Smooth muscle cell (in vitro differentiated cells): ENCODE results near the gene MRPL14. TPM values are rescaled to one million over a fixed set of nuclear protein-coding genes. Genes with fewer than 3 reads are reported as not detected.
"Not testable (repeated sequence)": the region's sequence is repeated elsewhere in the genome, so short reads cannot be mapped to it uniquely, and the experiment has no call there.

ENCODE experiments used
- DNase-seq: peaks from one replicate; lab custom pipeline; 2025; ENCODE audit not compliant: unreplicated experiment; lab: John Stamatoyannopoulos, UW
- H2AFZ ChIP-seq: fragments of 200-600 bp; sonication (generic); 2 replicates; pipeline ENCODE4 v1.6.0; 2016; ENCODE audit warnings: antibody characterized with exemption, low read depth, mild to moderate bottlenecking
- H3F3A ChIP-seq: fragments of 200-600 bp; sonication (generic); 2 replicates; pipeline ENCODE4 v1.6.0; 2017; ENCODE audit warnings: antibody characterized with exemption, low read depth
- H3K27ac ChIP-seq: fragments of 200-600 bp; sonication (generic); 2 replicates; pipeline ENCODE4 v1.5.1; 2016; ENCODE audit warnings: low read depth, mild to moderate bottlenecking
- H3K27me3 ChIP-seq: fragments of 200-600 bp; sonication (generic); 2 replicates; pipeline ENCODE4 v1.6.1; 2016; ENCODE audit warnings: low read depth, mild to moderate bottlenecking
- H3K36me3 ChIP-seq: fragments of 200-600 bp; sonication (generic); 2 replicates; pipeline ENCODE4 v1.5.1; 2016; ENCODE audit warnings: low read depth
- H3K4me1 ChIP-seq: fragments of 200-600 bp; sonication (generic); 2 replicates; pipeline ENCODE4 v1.5.1; 2016; ENCODE audit warnings: low read depth
- H3K4me2 ChIP-seq: fragments of 200-600 bp; sonication (generic); 2 replicates; pipeline ENCODE4 v1.6.0; 2016; ENCODE audit warnings: mild to moderate bottlenecking
- H3K4me3 ChIP-seq: fragments of 200-600 bp; sonication (generic); 2 replicates; pipeline ENCODE4 v1.5.1; 2016; ENCODE audit warnings: mild to moderate bottlenecking
- H3K79me2 ChIP-seq: fragments of 200-600 bp; sonication (generic); 2 replicates; pipeline ENCODE4 v1.6.0; 2016; ENCODE audit warnings: low read depth, mild to moderate bottlenecking
- H3K9ac ChIP-seq: fragments of 200-600 bp; sonication (generic); 2 replicates; pipeline ENCODE4 v1.6.0; 2016; ENCODE audit warnings: low read depth
- H3K9me3 ChIP-seq: fragments of 200-600 bp; sonication (generic); replicated peaks from 2 replicates; pipeline ENCODE4 v1.5.1; 2016; ENCODE audit warnings: low read depth
- H4K20me1 ChIP-seq: fragments of 200-600 bp; sonication (generic); 2 replicates; pipeline ENCODE4 v1.6.0; 2016; ENCODE audit warnings: low read depth
- CTCF ChIP-seq: fragments of 200-600 bp; sonication (generic); IDR thresholded peaks from 2 replicates; pipeline ENCODE4 v1.5.1; 2017; ENCODE audit warnings: borderline replicate concordance, mild to moderate bottlenecking, antibody characterized with exemption; ENCODE audit not compliant: insufficient read depth, poor library complexity, severe bottlenecking
- WGBS: methylation state at CpG from one replicate; pipeline ENCODE4 v1.1.7; 2016; ENCODE audit warnings: low lambda C conversion rate; 5-methylcytosine and 5-hydroxymethylcytosine counted together
- polyA plus RNA-seq: library from polyadenylated mRNA; unstranded; fragments of >200 nt; fragmentation: Nextera tagmentation; extraction: Ambion mirVana; gene quantifications from 2 replicates; pipeline ENCODE4 v1.2.1, GENCODE V29; 2016
- total RNA-seq: library from RNA; depleted of rRNA; stranded (reverse); fragments of >200 nt; gene quantifications from 2 replicates; pipeline ENCODE4 v1.2.3, GENCODE V29; 2014

Gene MRPL14
- total and polyA plus RNA-seq, 2 experiments from 2014 or later, result 53.4 to 97.9 TPM

GRCh38 chr6:44091981-44092884 is 35.0 kb downstream of the MRPL14 start:
- H3K79me2 ChIP-seq, result no peaks in the 10 kb centered on the region
- H3K4me2 ChIP-seq, result no peak overlapping the region
- H2AFZ ChIP-seq, result no peak overlapping the region
- H3K27me3 ChIP-seq, result no peaks in the 10 kb centered on the region
- no peak for DNase-seq
- H4K20me1 ChIP-seq, result peaks cover 23% of the 10 kb centered on the region
- H3F3A ChIP-seq, result no peaks in the 10 kb centered on the region
- no peak overlapping the region for H3K27ac ChIP-seq
- no peaks in the 10 kb centered on the region for H3K36me3 ChIP-seq
- H3K4me3 ChIP-seq, result no peak overlapping the region
- H3K9ac ChIP-seq, result no peak overlapping the region
- no peak for TF ChIP-seq CTCF
- H3K4me1 ChIP-seq, result no peaks in the 10 kb centered on the region
- H3K9me3 ChIP-seq, result no peaks in the 10 kb centered on the region
- 80% methylated on average over 7 of the region's 7 CpGs for WGBS

- not testable (repeated sequence) for H3K4me3 ChIP-seq, H3K27ac ChIP-seq, H2AFZ ChIP-seq, H3K36me3 ChIP-seq, H3K9me3 ChIP-seq, H3K4me1 ChIP-seq, H3K27me3 ChIP-seq, H3K9ac ChIP-seq, H3F3A ChIP-seq, H3K4me2 ChIP-seq, H3K79me2 ChIP-seq, DNase-seq
- 100% methylated on average over 3 of the region's 3 CpGs for WGBS
- H4K20me1 ChIP-seq, result peaks cover 17% of the 10 kb centered on the region
Measured at GRCh38 chr6:44091356-44091755, 35.9 kb downstream of the MRPL14 start.

DNA sequence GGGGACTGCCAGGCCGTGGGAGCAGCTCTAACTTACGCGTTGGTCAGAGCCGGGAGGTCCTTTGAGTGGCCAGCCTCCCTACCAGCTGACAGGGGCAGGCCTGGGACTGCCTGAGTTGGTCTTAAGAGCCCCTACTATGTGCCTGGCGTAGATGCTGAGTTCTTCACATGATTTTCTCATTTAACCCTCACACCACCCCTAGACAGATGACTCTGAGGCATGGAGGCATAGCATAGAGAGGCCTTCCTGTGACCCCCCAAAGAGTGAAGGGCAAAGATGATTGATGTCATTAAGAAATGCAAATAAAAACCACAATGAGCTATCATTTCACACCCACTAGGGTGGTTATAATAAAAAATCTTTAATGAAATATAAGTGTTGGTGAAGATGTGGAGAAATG is 36.8 kb downstream of the MRPL14 start:
- Histone ChIP-seq H3F3A (no peaks in the 10 kb centered on the region), H3K4me1 (no peaks in the 10 kb centered on the region), H3K9ac (no peak overlapping the region), H3K9me3 (no peaks in the 10 kb centered on the region), H3K27ac (no peak overlapping the region), H3K4me3 (no peak overlapping the region), H2AFZ (no peak overlapping the region), H3K27me3 (no peaks in the 10 kb centered on the region), H4K20me1 (peaks cover 12% of the 10 kb centered on the region), H3K36me3 (no peaks in the 10 kb centered on the region), H3K4me2 (no peak overlapping the region), H3K79me2 (no peaks in the 10 kb centered on the region)
- no peak for DNase-seq
- TF ChIP-seq CTCF, result no peak
- WGBS, result 92% methylated on average over 5 of the region's 5 CpGs

DNA sequence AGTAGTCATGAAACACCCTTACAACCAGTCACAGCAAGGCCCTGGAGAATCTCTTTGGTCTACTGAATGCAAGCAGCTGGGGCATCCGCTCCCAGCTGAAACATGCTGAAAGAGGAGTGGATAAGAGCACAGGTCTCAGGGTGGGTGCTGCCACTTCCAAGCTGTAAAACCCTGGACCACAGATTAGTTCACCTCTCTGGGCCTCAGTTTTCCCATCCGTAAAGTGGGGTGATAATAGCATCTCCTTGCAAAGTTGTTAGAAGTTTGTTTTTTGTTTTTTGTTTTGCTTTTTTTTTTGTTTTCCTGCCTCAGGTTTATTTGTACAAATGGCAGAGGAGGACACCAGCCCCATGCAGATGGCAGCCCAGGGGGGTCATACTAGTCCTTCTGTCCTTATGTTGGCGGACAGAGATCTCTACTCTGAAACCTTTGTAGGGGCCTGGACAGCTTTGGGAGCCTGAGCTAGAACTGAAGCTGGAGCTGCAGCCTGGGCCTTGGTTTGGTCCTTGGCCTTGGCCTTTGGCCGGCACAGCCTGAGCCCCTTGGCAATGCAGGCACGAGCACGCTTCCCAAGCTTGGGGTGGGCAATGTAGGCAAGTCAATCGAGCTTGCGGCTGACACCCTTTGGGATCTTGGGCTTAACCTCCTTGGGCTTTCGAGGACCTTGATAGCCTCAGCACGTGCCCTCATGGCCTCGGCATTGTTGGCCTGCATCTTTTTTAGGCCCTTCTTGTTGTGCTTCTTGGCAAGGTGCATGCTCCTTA is 38.2 kb downstream of the MRPL14 start:
- no peak for DNase-seq
- no peak overlapping the region for H2AFZ ChIP-seq
- H3K79me2 ChIP-seq, result no peaks in the 10 kb centered on the region
- H3K9ac ChIP-seq, result no peak overlapping the region
- no peaks in the 10 kb centered on the region for H3K27me3 ChIP-seq
- 89% methylated on average over 11 of the region's 11 CpGs for WGBS
- H3F3A ChIP-seq, result no peaks in the 10 kb centered on the region
- no peak overlapping the region for H3K4me3 ChIP-seq
- no peak overlapping the region for H3K27ac ChIP-seq
- H3K4me1 ChIP-seq, result no peaks in the 10 kb centered on the region
- H4K20me1 ChIP-seq, result peaks cover 12% of the 10 kb centered on the region
- TF ChIP-seq CTCF, result no peak
- no peak overlapping the region for H3K4me2 ChIP-seq
- H3K36me3 ChIP-seq, result no peaks in the 10 kb centered on the region
- H3K9me3 ChIP-seq, result no peaks in the 10 kb centered on the region
